Measurements from ENCODE around the gene TPCN2. TPM values are rescaled to one million over a fixed set of nuclear protein-coding genes. Genes with fewer than 3 reads are reported as not detected.

The TPCN2 gene
- total and polyA plus RNA-seq, 11 donors, result 4.1 to 17.6 (median 7.5) TPM

DNA sequence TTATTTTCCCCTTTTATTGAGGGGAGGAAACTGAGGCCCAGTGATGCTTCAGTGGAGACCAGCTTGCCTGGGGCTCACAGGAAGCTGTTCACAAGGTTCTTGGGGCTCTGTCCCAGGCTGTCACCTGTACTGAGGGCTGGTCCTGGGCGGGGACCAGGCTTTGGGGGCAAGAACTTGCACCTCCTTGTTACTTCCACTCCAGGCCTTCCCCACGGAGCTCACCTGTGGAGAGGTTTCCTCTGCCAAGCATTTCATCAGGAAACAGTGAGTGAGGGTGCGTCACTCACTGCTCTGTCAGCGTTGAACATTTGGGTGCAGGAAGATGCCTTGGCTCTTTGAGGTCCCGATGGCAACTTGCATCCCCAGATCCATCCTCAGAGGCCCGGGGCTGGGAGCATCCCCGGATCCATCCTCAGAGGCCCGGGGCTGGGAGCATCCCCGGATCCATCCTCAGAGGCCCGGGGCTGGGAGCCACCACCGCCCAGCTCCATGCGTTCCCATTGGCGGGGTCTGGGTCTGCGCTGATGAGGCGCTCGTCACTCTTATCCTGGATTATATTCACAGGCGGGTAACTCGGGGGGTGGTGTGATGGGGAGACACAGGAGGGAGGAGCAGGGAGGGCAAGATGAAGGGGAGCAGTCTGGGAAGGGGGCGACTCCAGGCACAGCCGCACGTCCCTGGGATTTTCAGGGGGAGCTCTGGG lies 105.6 kb downstream of the TPCN2 start:
- DNase-seq (peak in 1 of 5 donors; percentile 42), ATAC-seq (no peak)
- Histone ChIP-seq H3K4me1 (peaks cover 10 to 57% (median 35%) of the 10 kb centered on the region in 12 donors), H3K36me3 (no peaks in the 10 kb centered on the region), H3K27ac (peak overlapping the region in 4 of 12 donors; percentile 42 to 78 (median 70)), H3K4me3 (no peak overlapping the region), H3K27me3 (peaks cover 0 to 9% (median 0%) of the 10 kb centered on the region in 9 donors), H3K9me3 (peaks cover 0 to 6% (median 0%) of the 10 kb centered on the region in 12 donors)
- no peak for TF ChIP-seq POLR2A (IDR thresholded peaks at IDR 0.05)
- no peak for TF ChIP-seq CTCF (IDR thresholded peaks at IDR 0.05)
- intact Hi-C loops (cut with DNase I), result loop anchor here in 1 of 10 donors (5.0 kb wide), 1 partner anchor 143 kb away; no protein-coding TSS in a partner anchor
- 88 to 96% (median 92%) methylated on average over 18 to 21 of the region's 21 CpGs for WGBS, 4 donors

- no peak for ATAC-seq
- Histone ChIP-seq H3K27me3 (peaks cover 0 to 9% (median 0%) of the 10 kb centered on the region in 9 donors), H3K27ac (peak overlapping the region in 6 of 12 donors; percentile 5 to 87 (median 72)), H3K9me3 (peaks cover 0 to 6% (median 0%) of the 10 kb centered on the region in 12 donors), H3K36me3 (no peaks in the 10 kb centered on the region), H3K4me1 (peaks cover 10 to 57% (median 35%) of the 10 kb centered on the region in 12 donors), H3K4me3 (no peak overlapping the region)
- no peak for DNase-seq
- no peak for TF ChIP-seq CTCF (IDR thresholded peaks at IDR 0.05)
- TF ChIP-seq POLR2A (IDR thresholded peaks at IDR 0.05), result no peak
- WGBS, 4 donors, result 73 to 83% (median 80%) methylated on average over 10 of the region's 10 CpGs
- intact Hi-C loops (cut with DNase I), result loop anchor here in 1 of 10 donors (5.0 kb wide), 1 partner anchor 142 kb away; no protein-coding TSS in a partner anchor
Observed at GRCh38 chr11:69154938-69155301, 106.2 kb downstream of the TPCN2 start.

- Histone ChIP-seq H3K27ac (peak within 1 kb of the TSS in 11 of 12 donors; percentile 5 to 87 (median 67)), H3K9me3 (peaks cover 0 to 5% (median 0%) of the 10 kb centered on the region in 12 donors), H3K36me3 (no peaks in the 10 kb centered on the region), H3K4me3 (no peak within 1 kb of the TSS), H3K4me1 (peaks cover 10 to 61% (median 39%) of the 10 kb centered on the region in 12 donors), H3K27me3 (peaks cover 0 to 9% (median 0%) of the 10 kb centered on the region in 9 donors)
- TF ChIP-seq CTCF (IDR thresholded peaks at IDR 0.05) (no peak), POLR2A (IDR thresholded peaks at IDR 0.05) (peak in 1 of 2 donors; percentile 9)
- intact Hi-C loops (cut with DNase I), result no loop called here
- ATAC-seq (peak in 2 of 4 donors; percentile 4 to 9), DNase-seq (peak in 3 of 5 donors; percentile 52 to 70 (median 66))
- 56 to 72% (median 66%) methylated on average over 23 to 32 of the region's 32 CpGs for WGBS, 4 donors
Observed at GRCh38 chr11:69155302-69156234, 106.8 kb downstream of the TPCN2 start, which contains the start of gene SMIM38. SMIM38 (plus strand) TSS chr11:69155935; CDS start chr11:69157847, 1,912 bp downstream.

Data from heart left ventricle (tissue), 16 donors.